IgD-negative memory B cell (primary cell): ENCODE results near the gene ADAM12. TPM values are rescaled to one million over a fixed set of nuclear protein-coding genes. Genes with fewer than 3 reads are reported as not detected.

ENCODE experiments used
- H3K27ac Mint-ChIP-seq, 3 donors: one replicate each; pipeline ENCODE4 v1.8.0; 2020 to 2022; ENCODE audit warnings: mild to moderate bottlenecking in 3 of 3, mixed read lengths in 3 of 3, moderate library complexity in 1 of 3
- H3K27me3 Mint-ChIP-seq: one replicate; pipeline ENCODE4 v1.8.0; 2021; ENCODE audit warnings: mixed read lengths
- H3K36me3 Mint-ChIP-seq: one replicate; pipeline ENCODE4 v1.8.0; 2020; ENCODE audit warnings: mild to moderate bottlenecking, mixed read lengths
- H3K4me1 Mint-ChIP-seq, 3 donors: one replicate each; pipeline ENCODE4 v1.8.0; 2020 to 2022; ENCODE audit warnings: mixed read lengths in 3 of 3, mild to moderate bottlenecking in 1 of 3
- H3K4me3 Mint-ChIP-seq, 4 donors: one replicate each; pipeline ENCODE4 v1.8.0; 2020 to 2022; ENCODE audit warnings: mild to moderate bottlenecking in 4 of 4, mixed read lengths in 4 of 4, moderate library complexity in 3 of 4
- H3K9me3 Mint-ChIP-seq, 3 donors: one replicate each; pipeline ENCODE4 v1.8.0; 2020 to 2021; ENCODE audit warnings: mixed read lengths in 3 of 3, mild to moderate bottlenecking in 1 of 3
- polyA plus RNA-seq: library from polyadenylated mRNA; unstranded; fragments of 300-500 nt; fragmentation: Illumina TruSeq; gene quantifications from one replicate; pipeline ENCODE4 v1.2.3, GENCODE V29; 2021

The ADAM12 gene
- polyA plus RNA-seq, 1 donor from 2014 or later: not detected

DNA sequence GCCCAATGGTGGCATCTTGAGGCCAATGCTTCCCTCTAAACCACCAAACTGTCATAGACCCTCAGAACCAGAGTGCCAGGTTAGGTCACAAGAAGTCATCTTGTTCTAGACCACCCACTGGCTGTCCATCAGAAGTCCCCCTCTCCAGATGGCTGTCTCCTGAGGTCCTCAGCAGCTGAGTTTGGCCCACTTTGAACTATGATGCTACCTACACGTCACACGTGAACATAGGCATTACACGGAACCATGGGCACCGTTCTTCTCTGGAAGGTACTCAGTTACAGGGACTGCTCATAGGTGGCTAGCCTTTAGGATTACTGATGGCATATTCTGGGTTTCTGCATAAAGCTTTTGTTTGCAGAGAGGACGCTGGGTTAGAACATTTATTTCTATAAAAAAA lies 166.4 kb downstream of the ADAM12 start:
- no peaks in the 10 kb centered on the region for H3K9me3 Mint-ChIP-seq
- H3K4me3 Mint-ChIP-seq: no peak overlapping the region
- peaks cover 2% of the 10 kb centered on the region for H3K27me3 Mint-ChIP-seq
- no peaks in the 10 kb centered on the region for H3K36me3 Mint-ChIP-seq
- H3K27ac Mint-ChIP-seq: no peak overlapping the region
- H3K4me1 Mint-ChIP-seq: no peaks in the 10 kb centered on the region

DNA sequence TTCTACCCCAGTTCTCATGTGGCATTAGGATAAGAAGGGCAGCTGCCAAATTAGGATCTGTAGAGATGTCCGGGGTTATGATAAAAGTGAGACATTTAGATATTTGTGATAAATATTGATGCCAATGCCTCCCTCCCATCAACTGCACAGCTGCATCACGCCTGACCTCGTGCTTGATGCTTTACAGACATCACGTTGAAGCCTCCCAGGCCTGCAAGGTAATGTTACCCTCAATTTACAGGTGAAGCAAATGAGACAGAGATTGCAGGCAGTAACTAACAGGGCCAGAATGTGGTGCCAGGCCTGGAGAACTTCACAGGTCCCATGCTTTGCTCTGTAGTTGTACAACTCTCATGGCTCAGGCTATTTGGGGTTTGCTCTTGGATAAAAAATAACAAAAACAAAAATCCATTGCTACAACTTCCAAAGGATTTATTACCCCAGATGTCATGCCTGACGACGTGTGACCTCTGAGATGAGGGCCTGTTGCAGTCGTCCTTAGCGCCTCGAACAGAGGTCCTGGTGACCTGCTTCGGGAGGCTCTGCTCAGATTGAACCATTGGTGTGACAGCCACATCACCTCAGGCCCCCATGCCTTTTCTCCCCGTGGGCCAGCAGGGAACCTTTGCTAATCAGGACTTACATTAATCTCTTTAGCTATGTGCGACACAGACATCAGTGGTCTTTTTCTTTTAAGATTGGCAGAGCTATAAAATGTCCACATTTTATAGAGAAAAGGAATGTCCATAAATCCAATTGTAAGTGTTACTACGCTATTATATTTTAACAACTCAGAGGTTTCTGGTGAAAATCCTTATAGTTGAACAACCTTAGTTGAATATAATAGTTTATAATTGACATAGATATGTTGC lies 169.3 kb downstream of the ADAM12 start:
- Mint-ChIP-seq H3K4me3 (no peak overlapping the region), H3K27me3 (peaks cover 11% of the 10 kb centered on the region), H3K27ac (no peak overlapping the region), H3K36me3 (no peaks in the 10 kb centered on the region), H3K4me1 (no peaks in the 10 kb centered on the region), H3K9me3 (no peaks in the 10 kb centered on the region)

DNA sequence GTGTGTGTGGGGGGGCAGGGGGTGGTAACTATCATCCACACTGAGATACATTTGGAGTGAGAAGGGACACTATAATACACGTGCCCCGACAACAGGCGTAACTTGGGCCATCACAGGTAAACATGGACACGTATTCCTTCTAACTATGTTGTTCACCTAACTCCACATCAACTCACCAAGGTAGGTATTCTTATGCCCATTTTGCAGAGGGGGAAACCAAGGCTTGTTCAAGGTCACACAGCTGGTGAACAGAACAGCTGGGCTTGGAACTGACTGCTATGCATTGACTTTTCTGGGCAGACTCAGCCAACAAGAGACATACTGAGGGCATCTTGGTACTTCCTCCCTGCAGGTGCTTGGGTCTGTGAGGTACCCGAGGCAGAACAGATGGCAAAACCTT lies 170.1 kb downstream of the ADAM12 start:
- Mint-ChIP-seq H3K4me3 (no peak overlapping the region), H3K36me3 (no peaks in the 10 kb centered on the region), H3K27me3 (peaks cover 9% of the 10 kb centered on the region), H3K27ac (no peak overlapping the region), H3K4me1 (no peaks in the 10 kb centered on the region), H3K9me3 (no peaks in the 10 kb centered on the region)

GRCh38 chr10:126216632-126216961 lies 171.7 kb downstream of the ADAM12 start:
- peaks cover 0 to 2% (median 0%) of the 10 kb centered on the region in 3 donors for H3K9me3 Mint-ChIP-seq
- peaks cover 13% of the 10 kb centered on the region for H3K27me3 Mint-ChIP-seq
- H3K36me3 Mint-ChIP-seq: no peaks in the 10 kb centered on the region
- H3K4me1 Mint-ChIP-seq: no peaks in the 10 kb centered on the region
- H3K27ac Mint-ChIP-seq: no peak overlapping the region
- H3K4me3 Mint-ChIP-seq: no peak overlapping the region

- no peak overlapping the region for H3K27ac Mint-ChIP-seq
These were observed 172.3 kb downstream of the ADAM12 start for GRCh38 chr10:126215746-126216631.

GRCh38 chr10:126214679-126215078 lies 173.6 kb downstream of the ADAM12 start:
- no peak overlapping the region for H3K27ac Mint-ChIP-seq
- peaks cover 15% of the 10 kb centered on the region for H3K27me3 Mint-ChIP-seq
- H3K4me1 Mint-ChIP-seq: peaks cover 0 to 1% (median 0%) of the 10 kb centered on the region in 3 donors

More at GRCh38 chr10:126215746-126216631, 172.3 kb downstream of the ADAM12 start:
- H3K4me1 Mint-ChIP-seq: no peaks in the 10 kb centered on the region
- H3K27me3 Mint-ChIP-seq: peaks cover 15% of the 10 kb centered on the region
- no peak overlapping the region for H3K4me3 Mint-ChIP-seq
- no peaks in the 10 kb centered on the region for H3K36me3 Mint-ChIP-seq
- H3K9me3 Mint-ChIP-seq: peaks cover 0 to 4% (median 0%) of the 10 kb centered on the region in 3 donors

DNA sequence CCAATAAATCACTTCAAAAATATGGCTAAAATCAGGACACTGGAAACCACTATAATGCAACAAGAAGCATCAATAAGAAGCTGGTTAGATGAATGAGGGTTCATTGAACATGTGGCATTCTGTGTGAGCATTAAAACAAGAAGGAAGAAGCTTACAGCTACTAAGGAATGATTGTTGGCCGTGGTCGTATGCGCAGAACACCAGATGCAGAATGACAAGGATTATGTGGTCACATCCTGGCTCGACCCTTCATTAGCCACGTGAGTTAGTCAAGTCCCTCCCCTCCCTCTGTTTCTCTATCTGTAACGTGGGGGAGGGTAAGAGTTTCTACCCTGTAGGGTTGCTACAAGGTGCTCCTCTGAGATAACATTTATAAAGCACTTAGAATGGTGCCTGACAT lies 174.3 kb downstream of the ADAM12 start:
- Mint-ChIP-seq H3K4me1 (peaks cover 0 to 1% (median 0%) of the 10 kb centered on the region in 3 donors), H3K4me3 (no peak overlapping the region), H3K36me3 (no peaks in the 10 kb centered on the region), H3K9me3 (peaks cover 0 to 7% (median 0%) of the 10 kb centered on the region in 3 donors), H3K27me3 (peaks cover 15% of the 10 kb centered on the region), H3K27ac (no peak overlapping the region)

More at GRCh38 chr10:126214679-126215078, 173.6 kb downstream of the ADAM12 start:
- Mint-ChIP-seq H3K9me3 (peaks cover 0 to 7% (median 0%) of the 10 kb centered on the region in 3 donors), H3K36me3 (no peaks in the 10 kb centered on the region), H3K4me3 (no peak overlapping the region)

DNA sequence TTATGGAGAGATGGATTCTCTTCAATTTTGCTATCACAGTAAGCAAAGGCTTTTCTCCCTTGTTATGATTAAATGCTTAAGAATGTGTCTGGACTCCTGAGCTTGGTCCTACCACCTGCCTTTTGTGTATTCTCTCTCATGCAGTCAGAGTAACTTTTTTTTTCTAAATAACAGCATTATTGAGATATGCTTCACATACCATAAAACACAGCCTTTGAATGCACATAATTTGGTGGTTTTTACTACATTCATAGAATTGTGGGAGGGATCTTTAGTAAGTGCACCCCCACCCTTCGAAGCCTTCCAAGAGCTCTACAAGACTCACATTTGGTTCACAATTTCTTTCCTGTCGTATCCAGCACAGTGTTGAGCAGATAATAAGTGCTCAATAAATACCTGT lies 175.5 kb downstream of the ADAM12 start:
- peaks cover 0 to 1% (median 0%) of the 10 kb centered on the region in 3 donors for H3K4me1 Mint-ChIP-seq
- H3K36me3 Mint-ChIP-seq: no peaks in the 10 kb centered on the region
- peaks cover 15% of the 10 kb centered on the region for H3K27me3 Mint-ChIP-seq
- H3K27ac Mint-ChIP-seq: no peak overlapping the region
- no peak overlapping the region for H3K4me3 Mint-ChIP-seq
- peaks cover 0 to 7% (median 0%) of the 10 kb centered on the region in 3 donors for H3K9me3 Mint-ChIP-seq

GRCh38 chr10:126210051-126210651 lies 178.1 kb downstream of the ADAM12 start:
- Mint-ChIP-seq H3K9me3 (peaks cover 0 to 7% (median 0%) of the 10 kb centered on the region in 3 donors), H3K36me3 (no peaks in the 10 kb centered on the region), H3K27ac (peak overlapping the region in 1 of 3 donors; percentile 67), H3K4me1 (peaks cover 0 to 1% (median 0%) of the 10 kb centered on the region in 3 donors), H3K27me3 (peaks cover 11% of the 10 kb centered on the region), H3K4me3 (no peak overlapping the region)

DNA sequence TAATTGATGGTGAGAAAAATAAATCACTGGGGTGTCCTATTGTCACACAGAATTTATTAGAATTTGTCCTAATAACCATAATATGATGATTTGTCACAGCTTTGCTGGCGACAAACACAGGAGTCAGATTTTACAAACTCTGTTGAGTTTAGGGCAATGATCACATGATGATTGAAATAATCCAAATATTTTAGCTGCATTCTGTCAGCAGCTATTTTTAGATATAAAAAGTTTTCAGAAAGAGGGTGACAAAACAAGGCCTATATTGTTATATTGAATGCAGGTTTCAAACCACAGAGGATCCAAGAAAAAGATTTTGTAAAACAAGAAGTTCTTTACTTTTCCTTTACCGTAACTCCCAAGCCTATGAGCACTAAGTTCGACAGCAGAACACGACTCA lies 178.8 kb downstream of the ADAM12 start:
- Mint-ChIP-seq H3K4me3 (no peak overlapping the region), H3K36me3 (no peaks in the 10 kb centered on the region), H3K27me3 (peaks cover 8% of the 10 kb centered on the region), H3K9me3 (peaks cover 0 to 7% (median 0%) of the 10 kb centered on the region in 3 donors), H3K27ac (no peak overlapping the region), H3K4me1 (peaks cover 0 to 1% (median 0%) of the 10 kb centered on the region in 3 donors)

- Mint-ChIP-seq H3K27ac (no peak overlapping the region), H3K4me3 (no peak overlapping the region), H3K27me3 (peaks cover 6% of the 10 kb centered on the region), H3K36me3 (no peaks in the 10 kb centered on the region), H3K4me1 (peaks cover 0 to 1% (median 0%) of the 10 kb centered on the region in 3 donors), H3K9me3 (peaks cover 0 to 7% (median 0%) of the 10 kb centered on the region in 3 donors)
These were observed 179.5 kb downstream of the ADAM12 start for GRCh38 chr10:126208726-126209302.

DNA sequence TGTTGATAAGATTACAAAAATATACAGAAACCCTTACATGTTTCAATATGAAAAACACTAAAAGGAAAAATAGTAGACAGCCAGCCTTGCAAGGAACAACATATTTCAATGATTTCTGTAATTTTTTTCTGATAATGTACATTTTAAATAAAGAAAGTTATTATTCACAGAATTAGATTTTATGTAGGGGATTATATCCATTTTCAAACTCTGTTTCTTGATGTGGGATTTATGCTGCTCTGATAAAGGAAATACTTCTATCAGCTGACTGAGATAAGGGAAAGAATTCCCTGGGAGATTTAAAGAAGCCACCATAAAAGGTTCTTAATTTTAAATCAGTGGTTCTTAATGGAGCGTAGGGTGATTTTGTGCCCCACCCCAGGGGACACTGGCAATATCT lies 180.4 kb downstream of the ADAM12 start:
- no peaks in the 10 kb centered on the region for H3K36me3 Mint-ChIP-seq
- H3K4me3 Mint-ChIP-seq: no peak overlapping the region
- H3K9me3 Mint-ChIP-seq: peaks cover 0 to 7% (median 0%) of the 10 kb centered on the region in 3 donors
- peaks cover 0 to 1% (median 0%) of the 10 kb centered on the region in 3 donors for H3K4me1 Mint-ChIP-seq
- peaks cover 6% of the 10 kb centered on the region for H3K27me3 Mint-ChIP-seq
- no peak overlapping the region for H3K27ac Mint-ChIP-seq

GRCh38 chr10:126207313-126207771 lies 180.9 kb downstream of the ADAM12 start:
- H3K36me3 Mint-ChIP-seq: no peaks in the 10 kb centered on the region
- H3K27me3 Mint-ChIP-seq: peaks cover 6% of the 10 kb centered on the region
- H3K4me3 Mint-ChIP-seq: no peak overlapping the region
- H3K27ac Mint-ChIP-seq: no peak overlapping the region
- H3K9me3 Mint-ChIP-seq: peaks cover 0 to 7% (median 0%) of the 10 kb centered on the region in 3 donors
- H3K4me1 Mint-ChIP-seq: peaks cover 0 to 1% (median 0%) of the 10 kb centered on the region in 3 donors

GRCh38 chr10:126205486-126206205 lies 182.6 kb downstream of the ADAM12 start:
- Mint-ChIP-seq H3K4me3 (no peak overlapping the region), H3K36me3 (no peaks in the 10 kb centered on the region), H3K27ac (no peak overlapping the region), H3K4me1 (peaks cover 0 to 3% (median 0%) of the 10 kb centered on the region in 3 donors), H3K27me3 (no peaks in the 10 kb centered on the region), H3K9me3 (peaks cover 0 to 3% (median 0%) of the 10 kb centered on the region in 3 donors)
